ENCODE measurements around the gene NCK1.

The NCK1 gene

GRCh38 chr3:136932523-136932922 lies 70.5 kb downstream of the NCK1 start:
- no peak for DNase-seq (ENCODE audit: low read depth)
- no peak for TF ChIP-seq CTCF (IDR thresholded peaks at IDR 0.05; ENCODE audit: low read depth, low read length, missing control alignments)
- H3K4me3 ChIP-seq (ENCODE audit: low read depth, low read length): no peak overlapping the region
- in situ Hi-C loops (cut with HindIII; ENCODE audit: low sequenced_read_pairs): no loop called here

- DNase-seq (ENCODE audit: low read depth): no peak
- H3K4me3 ChIP-seq (ENCODE audit: low read depth, low read length): no peak overlapping the region
- no peak for TF ChIP-seq CTCF (IDR thresholded peaks at IDR 0.05; ENCODE audit: low read depth, low read length, missing control alignments)
- in situ Hi-C loops (cut with HindIII; ENCODE audit: low sequenced_read_pairs): no loop called here
These were observed 71.2 kb downstream of the NCK1 start for GRCh38 chr3:136932978-136933772.

DNA sequence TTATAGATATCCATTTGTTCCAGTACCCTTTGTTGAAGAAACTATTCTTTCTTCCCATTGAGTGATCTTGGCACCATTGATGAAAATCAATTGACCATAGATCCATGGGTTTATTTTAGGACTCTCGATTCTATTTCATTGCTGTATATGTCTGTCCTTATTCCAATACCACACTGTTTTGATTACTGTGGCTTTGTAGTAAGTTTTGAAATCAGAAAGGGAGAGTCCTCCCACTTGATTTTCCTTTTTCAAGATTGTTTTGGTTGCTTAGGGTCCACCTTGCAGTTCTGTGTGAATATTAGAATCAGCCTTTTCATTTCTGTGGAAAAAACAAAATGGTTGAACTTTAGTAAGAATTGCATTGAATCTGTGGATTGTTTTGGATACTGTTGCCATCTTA lies 75.2 kb downstream of the NCK1 start:
- H3K4me3 ChIP-seq (ENCODE audit: low read depth, low read length): no peak overlapping the region
- no peak for TF ChIP-seq CTCF (IDR thresholded peaks at IDR 0.05; ENCODE audit: low read depth, low read length, missing control alignments)
- no peak for DNase-seq (ENCODE audit: low read depth)
- in situ Hi-C loops (cut with HindIII; ENCODE audit: low sequenced_read_pairs): no loop called here

DNA sequence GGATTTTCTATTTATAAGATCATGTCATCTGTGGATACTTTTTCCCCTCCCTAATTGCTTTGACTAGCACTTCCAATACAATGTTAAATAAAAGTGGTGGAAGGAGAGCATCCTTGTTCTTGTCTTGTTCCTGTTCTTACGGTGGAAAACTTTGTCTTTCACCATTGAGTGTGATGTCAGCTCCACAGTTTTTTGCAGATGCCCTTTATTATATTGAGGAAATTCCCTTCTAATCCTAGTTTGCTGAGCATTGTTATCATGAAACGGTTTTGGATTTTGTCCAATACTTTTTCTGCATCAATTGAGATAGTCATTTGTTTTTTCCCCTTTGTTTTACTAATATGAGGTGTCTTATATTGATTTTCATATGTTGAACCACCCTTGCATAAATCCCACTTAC lies 75.8 kb downstream of the NCK1 start:
- TF ChIP-seq CTCF (IDR thresholded peaks at IDR 0.05; ENCODE audit: low read depth, low read length, missing control alignments): no peak
- no peak overlapping the region for H3K4me3 ChIP-seq (ENCODE audit: low read depth, low read length)
- in situ Hi-C loops (cut with HindIII; ENCODE audit: low sequenced_read_pairs): no loop called here
- DNase-seq (ENCODE audit: low read depth): no peak

GRCh38 chr3:136938334-136938733 lies 76.3 kb downstream of the NCK1 start:
- no peak for DNase-seq (ENCODE audit: low read depth)
- TF ChIP-seq CTCF (IDR thresholded peaks at IDR 0.05; ENCODE audit: low read depth, low read length, missing control alignments): no peak
- H3K4me3 ChIP-seq (ENCODE audit: low read depth, low read length): no peak overlapping the region
- in situ Hi-C loops (cut with HindIII; ENCODE audit: low sequenced_read_pairs): no loop called here

DNA sequence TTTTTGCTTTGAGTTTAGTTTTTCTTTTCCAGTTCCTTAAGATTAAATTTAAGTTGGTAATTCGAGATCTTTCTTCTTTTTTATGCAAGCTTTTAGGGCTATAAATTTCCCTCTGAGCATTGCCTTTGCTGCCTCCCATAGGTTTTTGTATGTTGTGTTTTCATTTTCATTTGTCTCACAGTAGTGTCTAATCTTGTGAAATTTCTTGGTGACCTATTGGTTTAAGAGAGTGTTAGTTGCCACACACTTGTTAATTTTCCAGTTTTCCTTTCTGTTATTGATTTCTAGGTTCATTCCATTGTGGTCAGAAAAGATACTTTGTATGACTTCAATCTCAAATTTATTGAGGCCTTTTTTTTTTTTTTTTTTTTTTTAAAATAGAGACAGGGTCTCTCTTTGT lies 77.5 kb downstream of the NCK1 start:
- no peak for TF ChIP-seq CTCF (IDR thresholded peaks at IDR 0.05; ENCODE audit: low read depth, low read length, missing control alignments)
- in situ Hi-C loops (cut with HindIII; ENCODE audit: low sequenced_read_pairs): no loop called here
- DNase-seq (ENCODE audit: low read depth): no peak
- H3K4me3 ChIP-seq (ENCODE audit: low read depth, low read length): no peak overlapping the region
